HuH-7 (cell line): ENCODE data around the gene SORD.
"Not testable (repeated sequence)": the region's sequence is repeated elsewhere in the genome, so short reads cannot be mapped to it uniquely, and the experiment has no call there.

Experiments
- DNase-seq: peaks from one replicate; pipeline ENCODE4 v3.0.0; 2011; ENCODE audit warnings: low spot score

SORD gene

DNA sequence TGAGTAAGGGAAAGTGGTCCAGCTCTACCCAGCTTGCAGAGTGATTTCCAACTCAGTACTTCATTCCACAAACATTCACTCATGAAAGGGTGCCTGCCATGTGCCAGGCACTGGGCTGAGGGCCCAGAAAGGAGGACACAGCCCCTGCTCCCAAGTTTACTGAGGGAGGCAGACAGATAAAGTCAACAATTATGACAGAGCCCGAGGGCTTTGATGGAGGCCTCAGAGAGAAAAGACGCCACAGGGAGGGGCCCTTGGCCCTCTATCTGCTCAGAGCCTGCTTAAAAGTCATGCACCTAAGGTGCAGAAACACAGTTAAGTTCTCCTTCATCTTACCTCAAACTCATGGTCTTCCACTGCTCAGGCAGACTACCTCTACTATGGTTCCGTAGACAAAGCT, 1.7 kb downstream of the SORD start:
- DNase-seq: not testable (repeated sequence)

DNA sequence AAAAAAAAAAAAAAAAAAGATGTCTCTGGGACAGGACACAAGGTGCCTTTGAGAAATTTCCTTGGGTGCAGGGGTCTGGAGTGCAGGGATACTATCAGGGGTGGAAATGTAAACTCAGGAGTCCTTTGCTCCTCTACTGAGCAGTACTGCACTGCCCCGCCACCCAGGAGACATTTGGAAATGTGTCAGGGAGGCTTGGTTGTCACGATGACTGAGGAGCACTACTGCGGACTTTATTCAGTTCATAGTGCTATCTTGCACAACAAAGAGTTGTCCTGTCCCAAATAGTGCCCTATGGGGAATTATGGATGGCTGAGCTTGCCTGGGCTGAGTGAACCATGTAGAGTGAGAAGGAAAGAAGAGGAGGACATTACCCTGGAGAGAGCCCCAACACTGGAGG, 2.6 kb downstream of the SORD start:
- not testable (repeated sequence) for DNase-seq

DNA sequence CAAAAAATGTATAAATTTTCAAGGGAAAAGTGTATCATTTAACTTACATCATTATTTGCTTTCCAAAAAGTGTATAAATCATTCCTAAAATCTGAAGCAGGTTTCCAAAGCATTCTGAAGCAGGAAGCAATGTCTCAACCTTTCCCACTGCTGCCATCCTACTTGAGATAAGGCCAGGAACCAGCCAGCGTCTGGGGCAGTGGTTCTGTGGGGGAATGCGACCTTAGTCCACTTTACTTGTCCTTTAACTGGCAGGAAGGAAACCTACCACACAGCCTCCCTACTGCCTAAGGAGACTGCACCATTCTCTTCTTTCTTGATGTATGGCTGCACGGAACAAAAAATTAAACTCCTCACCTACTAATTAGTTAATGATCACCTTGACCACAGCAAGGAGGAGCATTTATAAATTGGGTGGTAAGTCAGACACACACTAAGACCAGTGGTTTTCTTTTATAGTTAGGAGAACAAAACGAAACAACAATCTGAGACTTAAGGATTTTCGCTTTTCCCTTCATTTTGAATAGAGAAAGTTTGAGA, 3.7 kb downstream of the SORD start:
- no peak for DNase-seq

DNA sequence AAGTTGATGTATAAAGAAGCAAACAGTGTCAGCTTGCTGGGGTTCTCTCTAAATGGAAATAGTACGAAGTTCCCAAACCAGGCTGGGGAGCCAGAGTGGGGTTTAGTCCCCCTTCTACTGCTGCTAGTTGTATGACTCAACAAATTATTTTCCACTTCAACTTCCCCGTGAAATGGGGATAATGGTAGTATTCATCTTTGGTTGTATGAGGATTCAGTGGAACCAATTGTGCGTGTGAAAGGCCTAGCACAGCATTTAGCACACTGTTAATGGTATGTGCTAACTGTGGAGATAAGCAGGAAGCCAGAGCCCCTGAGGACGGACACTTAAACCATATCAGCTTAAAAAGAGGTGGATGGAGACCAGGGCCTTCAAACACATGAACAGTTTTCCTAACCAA, 4.2 kb downstream of the SORD start:
- no peak for DNase-seq

DNA sequence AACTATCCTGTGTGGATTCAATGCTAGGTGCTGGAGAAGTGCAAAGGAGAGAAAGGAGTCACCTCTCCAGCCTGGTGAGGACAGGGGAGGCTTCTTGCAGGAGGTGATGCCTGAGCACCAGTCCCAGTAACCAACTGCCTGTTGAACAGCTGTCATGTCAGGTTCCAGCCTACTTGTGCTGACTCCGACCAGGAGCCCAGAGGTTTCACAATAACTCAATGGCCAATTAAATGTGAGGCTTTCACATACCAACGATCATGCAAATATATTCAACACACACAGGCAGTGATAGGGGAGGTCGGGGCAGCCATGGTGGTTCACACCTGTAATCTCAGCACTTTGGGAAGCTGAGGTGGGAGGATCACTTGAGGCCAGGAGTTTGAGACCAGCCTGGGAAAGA, 7.7 kb downstream of the SORD start:
- DNase-seq: no peak

DNA sequence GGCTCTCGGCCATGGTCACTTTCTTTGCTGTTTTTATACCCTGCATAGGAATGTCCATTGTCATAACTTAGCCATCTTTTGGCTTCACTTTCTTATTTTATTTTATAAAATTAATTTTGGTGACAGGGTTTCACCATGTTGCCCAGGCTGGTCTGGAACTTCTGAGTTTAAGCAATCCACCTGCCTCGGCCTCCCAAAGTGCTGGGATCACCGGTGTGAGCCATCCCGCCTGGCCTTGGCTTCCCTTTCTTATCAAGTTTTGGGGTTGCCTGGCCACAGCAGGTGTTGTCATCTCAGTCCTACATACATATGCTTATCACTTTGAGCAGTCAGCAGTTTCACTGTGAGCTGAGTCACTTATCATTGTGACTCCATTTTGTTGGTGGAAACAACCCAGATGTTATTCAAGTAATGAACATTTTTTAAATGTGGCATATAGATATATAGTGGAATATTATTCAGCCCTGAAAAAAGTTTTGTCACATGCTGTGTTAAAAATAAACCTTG, 8.6 kb downstream of the SORD start:
- DNase-seq: not testable (repeated sequence)

DNA sequence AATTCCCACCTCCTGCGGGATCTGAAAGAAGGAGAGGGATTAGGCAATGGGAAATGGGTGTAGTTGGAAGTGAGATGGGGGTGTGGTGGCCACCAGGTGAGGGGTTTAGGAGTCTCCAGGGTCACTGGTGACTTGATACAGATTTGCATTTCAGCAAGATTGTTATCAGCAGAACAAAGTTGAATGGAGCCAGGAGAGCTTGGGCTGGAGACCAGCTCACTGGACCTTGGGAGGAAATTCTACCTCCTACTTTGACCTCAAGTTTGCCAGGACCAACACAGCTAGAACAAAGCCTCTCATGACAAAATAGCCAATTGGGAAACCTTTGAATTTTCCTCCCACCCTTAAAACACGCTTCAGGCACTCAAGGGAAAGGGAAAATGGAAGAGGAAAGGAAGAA, 9.5 kb downstream of the SORD start:
- DNase-seq: not testable (repeated sequence)

DNA sequence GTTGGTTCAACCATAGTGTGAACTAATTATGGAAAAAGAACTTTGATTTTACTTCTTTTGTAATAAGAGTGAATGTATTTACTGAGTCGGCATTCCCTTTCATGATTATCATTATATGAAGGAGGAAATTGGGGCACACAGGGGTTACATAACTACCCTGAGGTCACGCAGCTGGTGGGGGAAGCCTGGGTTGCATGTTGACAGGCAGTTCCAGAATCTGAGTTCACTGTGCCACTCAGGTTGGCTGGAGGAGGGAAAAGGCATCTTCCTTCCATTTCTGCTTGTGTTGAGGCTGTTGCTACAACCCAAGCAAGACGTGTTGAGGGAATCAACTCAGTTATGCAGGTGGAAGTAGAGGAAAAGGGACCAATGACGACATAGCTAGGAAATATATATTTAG, 11.1 kb downstream of the SORD start:
- not testable (repeated sequence) for DNase-seq

DNA sequence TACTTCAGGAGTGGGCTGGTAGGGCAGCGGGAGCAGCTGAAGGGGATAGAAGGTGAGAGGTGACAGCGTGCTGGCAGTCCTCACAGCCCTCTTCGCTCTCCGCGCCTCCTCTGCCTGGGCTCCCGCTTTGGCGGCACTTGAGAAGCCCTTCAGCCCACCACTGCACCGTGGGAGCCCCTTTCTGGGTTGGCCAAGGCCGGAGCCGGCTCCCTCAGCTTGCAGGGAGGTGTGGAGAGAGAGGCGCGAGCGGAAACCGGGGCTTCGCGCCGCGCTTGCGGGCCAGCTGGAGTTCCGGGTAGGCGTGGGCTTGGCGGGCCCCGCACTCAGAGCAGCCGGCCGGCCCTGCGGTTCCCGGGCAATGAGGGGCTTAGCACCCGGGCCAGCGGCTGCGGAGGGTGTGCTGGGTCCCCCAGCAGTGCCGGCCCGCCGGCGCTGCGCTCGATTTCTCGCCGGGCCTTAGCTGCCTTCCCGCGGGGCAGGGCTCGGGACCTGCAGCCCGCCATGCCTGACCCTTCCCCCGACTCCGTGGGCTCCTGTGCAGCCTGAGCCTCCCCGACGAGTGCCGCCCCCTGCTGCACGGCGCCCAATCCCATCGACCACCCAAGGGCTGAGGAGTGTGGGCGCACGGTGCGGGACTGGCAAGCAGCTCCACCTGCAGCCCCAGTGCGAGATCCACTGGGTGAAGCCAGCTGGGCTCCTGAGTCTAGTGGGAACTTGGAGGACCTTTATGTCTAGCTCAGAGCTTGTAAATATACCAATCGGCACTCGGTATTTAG, 11.8 kb downstream of the SORD start:
- not testable (repeated sequence) for DNase-seq

DNA sequence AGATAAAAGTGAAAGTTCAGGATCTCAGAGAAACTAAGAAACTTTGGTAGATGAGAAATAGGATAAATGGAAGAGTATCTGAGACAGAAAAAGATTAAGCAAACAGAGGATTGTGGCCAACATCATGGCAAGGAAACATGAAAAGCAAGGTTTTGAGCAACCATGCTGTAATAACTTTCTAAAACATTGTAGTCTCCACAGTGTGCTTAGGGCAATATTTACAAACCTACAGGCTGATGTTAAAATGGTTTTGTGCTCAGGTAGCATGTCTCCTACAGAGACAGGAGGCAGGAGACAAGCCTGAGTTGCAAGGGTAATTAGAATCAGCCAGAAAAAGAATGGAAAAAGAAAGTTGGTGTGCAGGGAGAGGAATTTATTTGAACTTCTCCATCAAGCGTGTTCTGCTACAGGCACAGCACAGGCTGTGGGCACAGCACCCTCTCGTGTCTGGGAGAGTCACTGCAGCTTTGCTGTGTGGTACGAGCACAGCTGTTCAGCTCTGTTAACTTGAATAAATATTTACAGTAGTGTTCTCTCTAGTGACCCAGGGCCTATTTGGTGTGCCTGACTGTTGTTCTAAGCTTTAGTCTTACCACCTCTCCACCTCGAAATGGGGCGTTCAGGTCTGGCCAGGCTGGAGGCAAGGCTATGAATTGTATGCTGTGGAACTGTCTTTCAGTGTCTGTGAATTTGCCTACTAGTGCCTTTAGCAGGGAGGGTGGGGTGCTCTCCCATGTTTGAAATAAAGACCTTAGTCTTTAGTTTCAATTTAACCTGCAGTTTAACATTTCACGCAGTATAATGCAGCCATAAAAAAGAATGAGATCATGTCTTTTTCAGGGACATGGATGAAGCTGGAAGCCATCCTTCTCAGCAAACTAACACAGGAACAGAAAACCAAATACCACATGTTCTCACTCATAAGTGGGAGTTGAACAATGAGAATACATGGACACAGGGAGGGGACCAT, 14.1 kb downstream of the SORD start:
- DNase-seq: peak; percentile 64

DNA sequence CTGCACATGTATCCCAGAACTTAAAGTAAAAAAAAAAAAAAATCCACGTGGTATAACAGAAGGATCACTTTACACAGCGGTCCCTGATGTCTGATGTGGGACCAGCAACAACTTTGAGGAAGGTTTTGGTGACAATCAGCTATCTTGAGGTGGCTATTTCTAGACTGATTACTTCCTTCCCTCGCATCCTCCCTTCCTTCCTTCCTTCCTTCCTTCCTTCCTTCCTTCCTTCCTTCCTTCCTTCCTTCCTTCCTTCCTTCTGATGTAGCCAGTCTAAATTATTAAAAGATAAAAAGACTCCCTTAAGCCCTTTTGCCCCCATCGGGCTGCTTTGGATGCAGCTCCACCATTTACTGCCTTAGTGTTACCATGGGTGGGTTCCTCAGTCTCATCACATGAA, 14.9 kb downstream of the SORD start:
- no peak for DNase-seq

DNA sequence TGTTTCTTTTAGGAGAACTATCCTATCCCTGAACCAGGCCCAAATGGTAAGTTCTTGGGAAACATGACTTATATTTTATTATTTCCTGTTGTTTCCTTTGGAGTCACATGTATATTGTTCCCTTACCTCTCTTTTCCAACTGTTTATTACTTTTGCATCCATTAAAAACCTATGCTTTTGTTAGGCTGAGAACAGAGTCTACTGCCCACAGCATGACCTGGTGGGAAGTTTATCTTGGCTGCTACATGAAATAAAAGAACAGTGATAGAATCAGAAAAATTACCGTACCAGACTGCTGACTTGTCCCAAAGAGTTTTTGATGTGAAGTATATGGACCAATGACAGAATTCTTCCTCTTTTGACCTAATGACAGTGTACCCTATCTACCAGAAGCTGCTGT, 17.4 kb downstream of the SORD start:
- DNase-seq: not testable (repeated sequence)

DNA sequence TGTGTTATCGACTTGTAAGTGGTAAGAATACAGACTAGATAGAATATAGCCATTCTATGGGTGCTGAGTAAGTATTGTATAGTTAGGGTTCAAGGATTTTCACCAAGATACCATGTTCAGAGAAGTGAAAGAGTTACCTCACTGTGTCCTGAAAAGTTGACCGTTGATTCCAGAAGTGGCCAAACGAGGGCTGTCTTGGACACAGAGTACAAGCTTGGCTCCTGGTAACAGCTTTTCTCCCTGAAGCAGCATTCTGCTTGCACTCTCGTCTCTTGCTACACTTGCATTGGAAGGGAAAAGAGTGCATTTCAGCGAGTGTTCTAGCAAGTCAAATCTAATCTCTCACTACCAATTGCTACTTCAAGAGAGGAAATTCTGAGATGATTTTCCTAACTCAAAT, 18.5 kb downstream of the SORD start:
- DNase-seq: not testable (repeated sequence)

DNA sequence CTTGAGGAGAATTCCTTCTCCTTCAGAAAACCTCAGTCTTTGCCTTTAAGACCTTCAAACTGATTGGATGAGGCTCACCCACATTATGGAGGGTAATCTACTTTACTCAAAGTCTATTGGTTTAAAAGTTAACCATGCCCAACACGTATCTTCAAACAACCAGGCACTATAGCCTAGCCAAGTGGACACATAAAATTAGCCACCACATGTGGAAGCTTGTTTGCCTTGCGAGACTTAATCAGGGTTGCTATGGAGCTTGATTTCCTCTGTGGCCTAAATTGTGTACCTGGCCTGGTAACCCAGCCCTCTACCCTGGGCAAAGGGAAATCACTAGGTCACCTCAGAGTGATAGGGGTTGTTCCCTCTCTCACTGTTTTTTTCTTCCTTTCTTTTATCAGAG, 19.9 kb downstream of the SORD start:
- DNase-seq: not testable (repeated sequence)

DNA sequence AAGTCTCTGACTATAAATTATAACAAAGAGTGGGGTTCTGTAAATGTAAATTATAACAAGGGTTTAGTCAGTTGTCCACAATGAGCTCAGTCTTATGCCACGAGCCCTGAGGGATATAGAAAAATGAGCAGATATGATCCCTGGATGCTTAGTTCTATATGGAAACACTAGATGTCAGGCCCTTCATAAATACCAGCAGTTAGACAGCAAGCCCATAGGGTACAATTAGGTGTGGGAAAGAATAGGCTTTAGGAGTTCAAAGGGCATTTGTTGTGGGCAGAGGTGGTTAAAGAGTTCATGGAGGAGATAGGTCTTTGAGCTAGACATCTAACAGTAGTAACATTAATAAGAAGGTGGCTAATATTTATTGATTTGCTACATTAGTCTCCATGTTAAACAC, 21.3 kb downstream of the SORD start:
- DNase-seq: not testable (repeated sequence)

DNA sequence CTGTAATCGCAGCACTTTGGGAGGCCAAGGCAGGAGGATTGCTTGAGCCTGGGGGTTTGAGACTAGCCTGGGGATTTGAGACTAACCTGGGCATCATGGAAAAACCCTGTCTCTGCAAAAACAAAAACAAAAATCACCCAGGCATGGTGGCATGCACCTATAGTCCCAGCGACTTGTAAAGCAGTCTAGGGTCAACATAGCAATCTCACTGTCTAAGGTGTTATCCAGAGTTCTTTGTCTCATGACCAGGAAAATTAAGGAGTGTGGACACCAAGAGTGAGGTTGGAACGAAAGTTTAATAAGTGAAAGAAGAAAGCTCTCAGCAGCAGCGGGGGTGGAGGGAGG, 25.4 kb downstream of the SORD start:
- DNase-seq: not testable (repeated sequence)

DNA sequence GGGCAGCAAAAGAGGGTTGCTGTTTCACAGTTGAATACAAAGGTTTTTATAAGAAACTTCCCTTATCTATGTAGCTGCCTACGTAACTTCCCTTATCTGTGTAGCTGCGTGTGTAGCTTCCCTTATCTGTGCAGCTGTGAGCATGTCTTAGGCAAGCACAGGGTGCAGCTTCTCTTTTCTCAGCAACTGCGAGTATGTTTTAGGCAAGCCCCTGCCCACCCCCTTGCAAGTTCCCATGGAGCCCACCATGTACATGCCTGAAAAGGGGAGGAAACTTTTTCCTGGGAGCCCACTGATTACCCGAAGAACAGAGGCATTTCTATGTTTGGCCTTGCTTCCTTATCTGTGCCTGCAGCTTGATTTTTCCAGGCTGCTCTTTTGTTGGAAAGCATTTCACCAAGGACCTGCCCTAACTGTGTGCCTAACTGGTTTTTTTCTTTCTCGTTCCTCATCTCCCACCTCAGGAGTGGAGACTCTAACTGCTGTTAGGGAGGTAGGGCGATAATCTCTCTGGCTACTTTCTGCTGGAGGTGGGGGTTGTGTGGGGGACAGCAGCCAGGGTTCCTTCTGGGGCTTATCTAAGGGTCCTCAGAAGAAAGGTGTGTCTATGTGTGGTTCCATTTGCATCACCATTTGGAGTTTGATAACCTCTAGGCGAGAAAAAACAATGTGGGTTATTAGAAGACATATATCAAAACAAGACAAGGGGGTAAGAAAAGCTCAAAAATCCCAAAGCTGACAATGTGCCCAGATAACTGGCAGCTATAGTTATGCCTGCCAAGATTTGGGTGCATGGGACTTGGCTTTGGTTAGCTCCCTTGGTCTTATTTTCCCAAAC, 26.0 kb downstream of the SORD start:
- no peak for DNase-seq

DNA sequence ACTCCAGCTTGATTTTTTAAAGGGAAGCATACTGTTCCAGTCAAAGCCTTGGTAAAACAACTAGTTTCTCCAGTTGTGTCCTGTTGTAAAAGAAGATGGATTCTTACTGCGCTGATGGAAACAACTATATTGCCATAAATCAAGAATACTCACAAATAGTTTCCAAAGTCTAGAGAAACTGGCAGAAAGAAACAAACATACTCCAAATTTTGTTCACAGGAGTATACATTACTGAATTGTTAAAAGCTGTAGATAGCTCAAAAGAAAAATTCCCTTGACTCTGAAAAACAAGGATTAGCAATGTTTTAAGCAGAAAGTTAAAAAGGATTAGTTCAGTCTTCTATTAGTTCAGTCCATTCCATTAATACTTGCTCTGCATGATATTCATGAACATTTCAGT, 27.6 kb downstream of the SORD start:
- no peak for DNase-seq

DNA sequence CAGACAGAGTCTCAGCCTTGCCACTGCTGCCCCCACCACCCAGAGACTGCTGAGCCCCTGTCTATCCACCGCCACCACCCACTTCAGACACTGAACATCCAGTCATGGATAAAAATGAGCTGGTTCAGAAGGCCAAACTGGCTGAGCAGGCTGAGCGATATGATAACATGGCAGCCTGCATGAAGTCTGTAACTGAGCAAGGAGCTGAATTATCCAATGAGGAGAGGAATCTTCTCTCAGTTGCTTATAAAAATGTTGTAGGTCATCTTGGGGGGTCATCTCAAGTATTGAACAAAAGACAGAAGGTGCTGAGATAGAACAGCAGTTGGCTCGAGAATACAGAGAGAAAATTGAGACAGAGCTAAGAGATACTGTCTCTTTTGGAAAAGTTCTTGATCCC, 29.7 kb downstream of the SORD start:
- not testable (repeated sequence) for DNase-seq

DNA sequence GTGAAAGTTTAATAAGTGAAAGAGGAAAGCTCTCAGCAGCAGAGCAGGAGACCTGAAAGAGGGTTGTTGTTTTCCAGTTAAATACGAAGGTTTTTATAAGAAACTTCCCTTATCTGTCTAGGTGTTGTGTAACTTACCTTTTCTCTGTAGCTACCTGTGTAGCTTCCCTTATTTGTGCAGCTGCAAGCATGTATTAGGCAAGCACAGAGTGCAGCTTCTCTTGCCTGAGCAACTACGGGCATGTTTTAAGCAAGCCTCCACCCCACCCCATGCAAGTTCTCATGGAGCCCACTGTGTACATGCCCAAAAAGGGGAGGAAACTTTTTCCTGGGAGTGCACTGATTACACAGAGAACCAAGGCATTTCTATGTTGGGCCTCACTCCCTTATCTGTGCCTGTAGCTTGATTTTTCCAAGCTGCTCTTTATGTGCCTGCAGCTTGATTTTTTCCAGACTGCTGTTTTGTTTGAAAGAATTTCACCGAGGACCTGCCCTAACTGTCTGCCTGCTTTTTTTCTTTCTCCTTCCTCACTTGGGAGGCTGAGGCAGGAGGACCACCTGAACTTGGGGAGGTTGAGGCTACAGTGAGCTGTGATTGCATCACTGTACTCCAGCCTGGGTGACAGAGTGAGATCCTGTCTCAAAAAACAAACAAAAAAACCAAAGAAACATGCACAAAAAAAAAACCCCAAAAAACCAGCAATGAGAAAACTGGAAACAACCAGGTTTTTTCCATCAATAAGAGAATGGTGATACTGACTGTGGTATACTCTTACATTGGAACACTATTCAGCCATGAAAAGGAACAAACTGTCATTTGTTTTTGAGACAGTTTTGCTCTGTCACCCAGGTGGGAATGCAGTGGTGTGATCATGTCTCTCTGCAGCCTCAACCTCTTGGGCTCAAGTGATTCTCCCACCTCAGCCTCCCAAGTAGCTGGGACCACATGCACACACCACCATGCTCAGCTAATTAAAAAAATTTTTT, 36.0 kb downstream of the SORD start:
- DNase-seq: not testable (repeated sequence)
